Pancreas (tissue), 10 donors: ENCODE data around the gene SQSTM1. TPM values are rescaled to one million over a fixed set of nuclear protein-coding genes. Genes with fewer than 3 reads are reported as not detected.

Source experiments
- ATAC-seq, 4 donors: fragments of 200-7000 bp; cut with Tn5 transposase; one replicate each; pipeline versions ENCODE4 v1.8.0 to v1.9.1; 2020; ENCODE audit warnings: mild to moderate bottlenecking in 4 of 4, moderate library complexity in 4 of 4
- DNase-seq, 6 donors: peaks; one replicate each; pipeline ENCODE4 v3.0.0-alpha.2; 2020
- FAIRE-seq: peaks from 2 replicates; lab custom pipeline; 2012; peaks lifted over from hg19 to GRCh38; lab: Jason Lieb, UNC
- H3K27ac ChIP-seq, 4 donors: fragments of 200-600 bp; sonication (generic); 1 replicate in 3 of 4; 2 replicates in 1 of 4; pipeline versions ENCODE4 v1.5.0 to v1.8.0; 2020
- H3K27me3 ChIP-seq, 4 donors: fragments of 200-600 bp; one replicate each; pipeline ENCODE4 v1.8.0; 2021
- H3K36me3 ChIP-seq, 3 donors: fragments of 200-600 bp; sonication (generic) in 1 of 3; one replicate each; pipeline versions ENCODE4 v1.5.0 to v1.8.0; 2020 to 2021
- H3K4me1 ChIP-seq, 3 donors: fragments of 200-600 bp; one replicate each; pipeline ENCODE4 v1.8.0; 2021
- H3K4me3 ChIP-seq, 4 donors: fragments of 200-600 bp; sonication (generic) in 2 of 4; one replicate each; pipeline versions ENCODE4 v1.5.0 to v1.8.0; 2020 to 2021
- H3K9me3 ChIP-seq, 4 donors: fragments of 200-600 bp; one replicate each; pipeline ENCODE4 v1.8.0; 2021
- WGBS, 2 donors: extraction: QIAGEN DNeasy Blood & Tissue Kit; methylation state at CpG; one replicate each; pipeline ENCODE4 v1.1.7; 2013; 5-methylcytosine and 5-hydroxymethylcytosine counted together
- intact Hi-C, 3 donors: fragments of 100-400 bp; cut with DNase I; formaldehyde crosslinking; loops; one replicate each; pipeline versions ENCODE4 v1.11.1 to v1.14.2; 2022
- polyA plus RNA-seq, 2 donors: library from polyadenylated mRNA; stranded (reverse); fragments of 200-250 nt; gene quantifications; one replicate each; pipeline ENCODE4 v1.2.3, GENCODE V29; 2013
- total RNA-seq, 6 donors: library from RNA; stranded (reverse); fragmentation: NEBNext Ultra II Directional in 4 of 6; extraction: Animal tissue kit (Norgen Biotek cat#: 25700) in 4 of 6; gene quantifications; one replicate each; pipeline versions ENCODE4 v1.2.1 to v1.2.4, GENCODE V29; 2021 to 2023
- TF ChIP-seq, protein P1 (sequence below), 4 donors: fragments of 200-600 bp; sonication (generic) in 3 of 4; IDR thresholded peaks; one replicate each; pipeline versions ENCODE4 v1.5.0 to v1.8.0; 2021; ENCODE audit warnings: antibody characterized with exemption in 4 of 4
- donor health status: healthy with polysubstance abuse.
- donor health status: DM: no; HTN: no; CAD: no; lungs with moderate emphysema.
- donor health status: DM: no; HTN: no; CAD: no.
- donor health status: control.
- donor health status: control.
- donor health status: Bipolar disorder and iron deficiency.
- donor health status: DM: yes; HTN: yes; CAD: no.
- donor health status: DM: no; HTN: no; CAD: no.
- donor health status: DM: no; HTN: no; CAD: no.
- donor health status: DM: yes; HTN: yes; CAD: no.

SQSTM1 gene
- total and polyA plus RNA-seq, 8 donors, result 125 to 261 (median 200) TPM

DNA sequence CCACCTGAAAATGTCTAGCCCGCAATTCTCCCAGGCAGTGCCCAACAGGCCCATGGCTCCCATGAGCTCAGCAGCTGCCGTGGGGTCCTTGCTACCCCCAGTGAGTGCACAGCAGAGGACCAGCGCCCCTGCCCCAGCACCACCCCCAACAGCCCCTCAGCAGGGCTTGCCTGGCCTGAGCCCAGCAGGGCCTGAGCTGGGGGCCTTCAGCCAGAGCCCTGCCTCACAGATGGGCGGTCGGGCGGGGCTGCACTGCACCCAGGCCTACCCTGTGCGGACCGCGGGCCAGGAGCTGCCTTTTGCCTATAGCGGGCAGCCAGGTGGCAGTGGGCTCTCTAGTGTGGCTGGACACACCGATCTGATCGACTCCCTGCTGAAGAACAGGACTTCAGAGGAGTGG, 46.3 kb upstream of the SQSTM1 start:
- intact Hi-C loops, result no loop called here
- 96% methylated on average over 12 of the region's 12 CpGs for WGBS, 2 donors
- peak in 1 of 4 donors; percentile 31 for ATAC-seq

GRCh38 chr5:179776411-179776938, 44.2 kb upstream of the SQSTM1 start:
- no peaks in the 10 kb centered on the region for H3K4me1 ChIP-seq
- ATAC-seq (no peak), FAIRE-seq (no peak), DNase-seq (no peak)
- H3K4me3 ChIP-seq, result no peak overlapping the region
- TF ChIP-seq, protein P1, sequence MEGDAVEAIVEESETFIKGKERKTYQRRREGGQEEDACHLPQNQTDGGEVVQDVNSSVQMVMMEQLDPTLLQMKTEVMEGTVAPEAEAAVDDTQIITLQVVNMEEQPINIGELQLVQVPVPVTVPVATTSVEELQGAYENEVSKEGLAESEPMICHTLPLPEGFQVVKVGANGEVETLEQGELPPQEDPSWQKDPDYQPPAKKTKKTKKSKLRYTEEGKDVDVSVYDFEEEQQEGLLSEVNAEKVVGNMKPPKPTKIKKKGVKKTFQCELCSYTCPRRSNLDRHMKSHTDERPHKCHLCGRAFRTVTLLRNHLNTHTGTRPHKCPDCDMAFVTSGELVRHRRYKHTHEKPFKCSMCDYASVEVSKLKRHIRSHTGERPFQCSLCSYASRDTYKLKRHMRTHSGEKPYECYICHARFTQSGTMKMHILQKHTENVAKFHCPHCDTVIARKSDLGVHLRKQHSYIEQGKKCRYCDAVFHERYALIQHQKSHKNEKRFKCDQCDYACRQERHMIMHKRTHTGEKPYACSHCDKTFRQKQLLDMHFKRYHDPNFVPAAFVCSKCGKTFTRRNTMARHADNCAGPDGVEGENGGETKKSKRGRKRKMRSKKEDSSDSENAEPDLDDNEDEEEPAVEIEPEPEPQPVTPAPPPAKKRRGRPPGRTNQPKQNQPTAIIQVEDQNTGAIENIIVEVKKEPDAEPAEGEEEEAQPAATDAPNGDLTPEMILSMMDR (IDR thresholded peaks at IDR 0.05), result no peak
- H3K9me3 ChIP-seq, result no peaks in the 10 kb centered on the region
- H3K36me3 ChIP-seq, result peaks cover 6 to 55% (median 41%) of the 10 kb centered on the region in 3 donors
- intact Hi-C loops, result no loop called here
- 89 to 93% methylated on average over 11 of the region's 11 CpGs for WGBS, 2 donors
- H3K27me3 ChIP-seq, result no peaks in the 10 kb centered on the region
- no peak overlapping the region for H3K27ac ChIP-seq

More for the DNA sequence above, 46.3 kb upstream of the SQSTM1 start:
- DNase-seq (peak in 1 of 6 donors; percentile 72), FAIRE-seq (no peak)
- Histone ChIP-seq H3K9me3 (no peaks in the 10 kb centered on the region), H3K36me3 (peaks cover 7 to 73% (median 52%) of the 10 kb centered on the region in 3 donors), H3K4me3 (no peak overlapping the region), H3K27ac (no peak overlapping the region), H3K27me3 (no peaks in the 10 kb centered on the region), H3K4me1 (no peaks in the 10 kb centered on the region)
- TF ChIP-seq, protein P1 (IDR thresholded peaks at IDR 0.05), result no peak

- TF ChIP-seq, protein P1 (IDR thresholded peaks at IDR 0.05), result no peak
- no peak overlapping the region for H3K4me3 ChIP-seq
- H3K4me1 ChIP-seq, result no peaks in the 10 kb centered on the region
- 90 to 96% methylated on average over 10 of the region's 10 CpGs for whole genome bisulfite sequencing, 2 donors
- no peak overlapping the region for H3K27ac ChIP-seq
- intact Hi-C loops, result no loop called here
- DNase-seq, result no peak
- no peak for FAIRE-seq
- no peak for ATAC-seq
- H3K36me3 ChIP-seq, result peaks cover 4 to 45% (median 32%) of the 10 kb centered on the region in 3 donors
- no peaks in the 10 kb centered on the region for H3K9me3 ChIP-seq
- H3K27me3 ChIP-seq, result no peaks in the 10 kb centered on the region
Measured at GRCh38 chr5:179777456-179777855, 43.2 kb upstream of the SQSTM1 start.

GRCh38 chr5:179777909-179778308, 42.8 kb upstream of the SQSTM1 start:
- H3K9me3 ChIP-seq, result no peaks in the 10 kb centered on the region
- DNase-seq, result no peak
- H3K27me3 ChIP-seq, result no peaks in the 10 kb centered on the region
- no peak overlapping the region for H3K4me3 ChIP-seq
- FAIRE-seq, result no peak
- WGBS, 2 donors, result 84 to 85% methylated on average over 9 of the region's 9 CpGs
- intact Hi-C loops, result no loop called here
- H3K36me3 ChIP-seq, result peaks cover 4 to 41% (median 29%) of the 10 kb centered on the region in 3 donors
- no peaks in the 10 kb centered on the region for H3K4me1 ChIP-seq
- peak in 1 of 4 donors; percentile 59 for ATAC-seq
- H3K27ac ChIP-seq, result no peak overlapping the region
- TF ChIP-seq, protein P1 (IDR thresholded peaks at IDR 0.05), result no peak

GRCh38 chr5:179778591-179778990, 42.1 kb upstream of the SQSTM1 start:
- no peak for ATAC-seq
- Histone ChIP-seq H3K9me3 (no peaks in the 10 kb centered on the region), H3K27ac (no peak overlapping the region), H3K27me3 (no peaks in the 10 kb centered on the region), H3K36me3 (peaks cover 0 to 35% (median 24%) of the 10 kb centered on the region in 3 donors), H3K4me3 (no peak overlapping the region), H3K4me1 (no peaks in the 10 kb centered on the region)
- no peak for DNase-seq
- intact Hi-C loops, result no loop called here
- 88 to 89% methylated on average over 5 of the region's 5 CpGs for WGBS, 2 donors
- FAIRE-seq, result no peak
- TF ChIP-seq, protein P1 (IDR thresholded peaks at IDR 0.05), result no peak
